MG63 (cell line): ENCODE results near the gene SERPINB1. TPM values are rescaled to one million over a fixed set of nuclear protein-coding genes. Genes with fewer than 3 reads are reported as not detected.

Source experiments
- DNase-seq: peaks from one replicate; pipeline ENCODE4 v3.0.0-alpha.2; 2020
- H3K27me3 ChIP-seq: fragments of 250-450 bp; sonication (Bioruptor Pico); 2 replicates; pipeline ENCODE4 v1.5.1; 2020; ENCODE audit warnings: mild to moderate bottlenecking, moderate library complexity
- H3K36me3 ChIP-seq: fragments of 250-450 bp; sonication (Bioruptor Pico); 2 replicates; pipeline ENCODE4 v1.5.1; 2020; ENCODE audit warnings: mild to moderate bottlenecking, moderate library complexity
- H3K4me3 ChIP-seq: fragments of 250-450 bp; sonication (Bioruptor Pico); 2 replicates; pipeline ENCODE4 v1.5.1; 2020; ENCODE audit warnings: mild to moderate bottlenecking, moderate library complexity
- H3K9me3 ChIP-seq: fragments of 250-450 bp; sonication (Bioruptor Pico); 2 replicates; pipeline ENCODE4 v1.5.1; 2020; ENCODE audit warnings: mild to moderate bottlenecking, moderate library complexity
- total RNA-seq: library from RNA; depleted of rRNA; stranded (reverse); fragments of >200 nt; shearing (Covaris generic); gene quantifications from 2 replicates; pipeline ENCODE4 v1.2.3, GENCODE V29; 2014; ENCODE audit warnings: low replicate concordance

Gene SERPINB1
- total RNA-seq, 1 experiment from 2014 or later, result 12.0 TPM

- Histone ChIP-seq H3K27me3 (no peaks in the 10 kb centered on the region), H3K4me3 (no peak overlapping the region), H3K9me3 (no peaks in the 10 kb centered on the region), H3K36me3 (peaks cover 8% of the 10 kb centered on the region; the same call in 1 of the 2 replicates)
- no peak for DNase-seq
These were observed 3.4 kb downstream of the SERPINB1 start for GRCh38 chr6:2838251-2838650.

- no peaks in the 10 kb centered on the region for H3K27me3 ChIP-seq
- H3K9me3 ChIP-seq, result no peaks in the 10 kb centered on the region
- H3K36me3 ChIP-seq, result peaks cover 8% of the 10 kb centered on the region; the same call in 1 of the 2 replicates
- no peak overlapping the region for H3K4me3 ChIP-seq
- no peak for DNase-seq
These were observed 7.4 kb downstream of the SERPINB1 start for GRCh38 chr6:2834262-2834661.

DNA sequence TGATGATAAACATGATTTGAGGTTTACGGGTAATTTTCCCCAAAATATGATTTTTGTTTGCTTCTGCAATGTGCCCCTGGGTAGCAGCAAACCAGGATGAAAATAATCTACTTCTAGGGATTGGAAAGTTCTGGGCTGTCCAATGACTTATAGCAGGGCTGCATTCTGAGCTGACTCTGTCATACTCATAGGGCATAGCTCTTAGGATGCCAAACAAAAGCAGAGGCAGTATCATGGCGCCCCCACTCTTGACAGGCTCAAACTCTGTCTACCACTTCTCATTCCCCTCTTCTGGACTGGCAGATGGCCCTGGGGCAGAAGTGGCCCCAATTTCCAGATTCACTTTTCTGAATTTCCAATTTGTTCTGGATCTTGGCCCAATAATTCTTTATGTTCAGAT, 10.3 kb downstream of the SERPINB1 start:
- Histone ChIP-seq H3K27me3 (no peaks in the 10 kb centered on the region), H3K4me3 (no peak overlapping the region), H3K9me3 (no peaks in the 10 kb centered on the region), H3K36me3 (no peaks in the 10 kb centered on the region; the same call in 1 of the 2 replicates)
- DNase-seq, result no peak

GRCh38 chr6:2830183-2830582, 11.5 kb downstream of the SERPINB1 start:
- H3K9me3 ChIP-seq, result no peaks in the 10 kb centered on the region
- H3K4me3 ChIP-seq, result no peak overlapping the region
- no peak for DNase-seq
- H3K36me3 ChIP-seq, result no peaks in the 10 kb centered on the region; the same call in 1 of the 2 replicates
- H3K27me3 ChIP-seq, result no peaks in the 10 kb centered on the region

DNA sequence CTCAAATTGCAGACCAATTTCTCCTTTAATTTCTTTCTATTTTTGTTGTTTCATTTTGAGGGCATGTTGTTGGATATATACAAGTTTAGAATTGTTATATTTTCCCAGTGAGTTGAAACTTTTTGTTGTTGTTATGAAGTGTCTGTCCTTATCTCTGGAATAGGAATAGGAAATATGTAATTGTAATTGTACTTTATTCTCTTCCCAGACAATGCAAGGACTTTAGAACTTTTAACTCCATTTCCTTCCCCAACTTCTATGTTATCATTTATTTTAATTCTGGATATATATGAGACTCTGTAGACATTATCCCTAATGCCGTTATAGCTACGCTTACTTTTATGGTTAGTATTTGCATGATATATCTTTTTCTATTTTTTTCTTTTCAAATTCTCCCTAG, 12.4 kb downstream of the SERPINB1 start:
- no peak overlapping the region for H3K4me3 ChIP-seq
- H3K36me3 ChIP-seq, result no peaks in the 10 kb centered on the region
- DNase-seq, result no peak
- H3K27me3 ChIP-seq, result no peaks in the 10 kb centered on the region
- no peaks in the 10 kb centered on the region for H3K9me3 ChIP-seq

- Histone ChIP-seq H3K27me3 (no peaks in the 10 kb centered on the region), H3K36me3 (no peaks in the 10 kb centered on the region), H3K4me3 (no peak overlapping the region), H3K9me3 (no peaks in the 10 kb centered on the region)
- DNase-seq, result no peak
These were observed 13.0 kb downstream of the SERPINB1 start for GRCh38 chr6:2828629-2829028.

- Histone ChIP-seq H3K4me3 (no peak overlapping the region), H3K27me3 (no peaks in the 10 kb centered on the region), H3K9me3 (no peaks in the 10 kb centered on the region), H3K36me3 (no peaks in the 10 kb centered on the region)
- no peak for DNase-seq
These were observed 14.5 kb downstream of the SERPINB1 start for GRCh38 chr6:2827142-2827541.

- Histone ChIP-seq H3K36me3 (no peaks in the 10 kb centered on the region), H3K9me3 (no peaks in the 10 kb centered on the region), H3K27me3 (no peaks in the 10 kb centered on the region), H3K4me3 (no peak overlapping the region)
- DNase-seq, result no peak
These were observed 15.5 kb downstream of the SERPINB1 start for GRCh38 chr6:2826131-2826530.

- Histone ChIP-seq H3K27me3 (no peaks in the 10 kb centered on the region), H3K36me3 (no peaks in the 10 kb centered on the region)
- peak; percentile 10 for DNase-seq
These were observed 18.4 kb downstream of the SERPINB1 start for GRCh38 chr6:2823104-2823850.

GRCh38 chr6:2821554-2821953, 20.1 kb downstream of the SERPINB1 start:
- no peaks in the 10 kb centered on the region for H3K27me3 ChIP-seq
- H3K4me3 ChIP-seq, result no peak overlapping the region
- no peaks in the 10 kb centered on the region for H3K9me3 ChIP-seq
- DNase-seq, result no peak
- H3K36me3 ChIP-seq, result no peaks in the 10 kb centered on the region

More at GRCh38 chr6:2823104-2823850, 18.4 kb downstream of the SERPINB1 start:
- no peak overlapping the region for H3K4me3 ChIP-seq
- H3K9me3 ChIP-seq, result no peaks in the 10 kb centered on the region

GRCh38 chr6:2820415-2820814, 21.2 kb downstream of the SERPINB1 start:
- Histone ChIP-seq H3K9me3 (no peaks in the 10 kb centered on the region), H3K27me3 (no peaks in the 10 kb centered on the region), H3K36me3 (no peaks in the 10 kb centered on the region), H3K4me3 (no peak overlapping the region)
- no peak for DNase-seq

DNA sequence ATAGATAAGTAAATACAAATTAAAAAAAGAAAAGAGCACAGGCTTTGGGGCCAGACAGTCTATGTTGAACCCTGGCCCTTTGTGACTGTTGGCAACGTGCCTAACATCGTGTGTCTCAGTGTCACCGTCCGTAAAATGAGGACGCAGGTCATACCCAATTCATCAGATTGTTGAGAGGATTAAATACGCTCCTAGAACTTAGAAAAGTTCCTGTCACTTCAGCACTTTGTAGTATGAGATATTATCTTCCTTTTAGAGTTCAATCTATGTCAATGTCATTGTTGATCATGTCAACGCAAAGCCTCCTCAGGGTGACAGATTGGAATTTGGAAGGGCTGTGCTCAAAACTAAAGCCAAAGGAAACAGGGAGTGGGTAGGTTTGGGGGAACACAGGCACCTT, 21.7 kb downstream of the SERPINB1 start:
- Histone ChIP-seq H3K36me3 (no peaks in the 10 kb centered on the region), H3K27me3 (no peaks in the 10 kb centered on the region), H3K4me3 (no peak overlapping the region), H3K9me3 (no peaks in the 10 kb centered on the region)
- no peak for DNase-seq

- no peak for DNase-seq
- Histone ChIP-seq H3K36me3 (no peaks in the 10 kb centered on the region), H3K9me3 (no peaks in the 10 kb centered on the region), H3K4me3 (no peak overlapping the region), H3K27me3 (no peaks in the 10 kb centered on the region)
These were observed 22.5 kb downstream of the SERPINB1 start for GRCh38 chr6:2819115-2819514.

- Histone ChIP-seq H3K36me3 (no peaks in the 10 kb centered on the region), H3K9me3 (no peaks in the 10 kb centered on the region), H3K4me3 (no peak overlapping the region), H3K27me3 (no peaks in the 10 kb centered on the region)
- peak; percentile 3 for DNase-seq
These were observed 23.1 kb downstream of the SERPINB1 start for GRCh38 chr6:2818593-2818992.

DNA sequence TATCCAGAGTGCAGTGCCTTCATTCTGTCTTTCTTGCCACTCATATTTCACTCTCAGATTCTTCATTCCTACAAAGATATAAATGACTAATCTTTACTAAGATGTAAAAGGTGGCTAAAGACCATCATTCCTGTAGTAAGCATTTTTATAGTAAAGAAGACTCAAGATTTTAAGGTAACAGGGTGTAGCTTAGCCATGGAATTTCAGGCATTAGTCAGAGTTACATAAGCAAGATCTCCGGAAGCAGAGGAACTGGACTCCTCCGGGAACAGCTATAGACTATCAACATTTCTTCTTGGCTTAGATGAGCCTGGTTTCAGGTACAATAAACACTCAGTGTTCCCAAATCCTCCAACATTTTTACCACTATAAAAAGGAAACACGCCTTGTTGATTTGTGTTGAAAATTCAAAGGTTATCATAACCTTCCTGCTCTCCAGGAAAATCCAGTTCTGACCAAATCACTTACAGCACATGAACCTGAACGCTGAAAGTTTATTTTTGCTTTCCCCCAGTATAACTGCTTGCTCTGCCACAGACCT, 23.7 kb downstream of the SERPINB1 start:
- no peak for DNase-seq
- no peak overlapping the region for H3K4me3 ChIP-seq
- no peaks in the 10 kb centered on the region for H3K9me3 ChIP-seq
- no peaks in the 10 kb centered on the region for H3K36me3 ChIP-seq
- H3K27me3 ChIP-seq, result no peaks in the 10 kb centered on the region

DNA sequence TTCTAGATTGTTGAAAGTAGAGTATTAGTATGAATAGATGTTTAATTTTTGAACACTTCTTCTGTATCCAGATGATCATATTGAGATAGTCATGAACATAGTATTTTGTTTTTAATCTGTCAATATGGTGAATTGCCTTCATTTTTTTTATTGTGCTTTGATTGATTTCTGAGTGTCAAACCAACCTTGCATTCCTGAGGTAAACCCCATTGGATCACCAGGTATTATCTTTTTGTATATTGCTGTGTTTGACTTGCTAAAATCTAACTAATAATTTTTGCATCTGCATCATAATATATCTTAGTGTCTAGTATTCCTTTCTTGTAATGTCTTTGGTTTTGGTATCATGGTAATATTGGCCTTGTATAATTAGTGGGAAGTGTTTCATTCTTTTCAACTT, 25.5 kb downstream of the SERPINB1 start:
- H3K9me3 ChIP-seq, result no peaks in the 10 kb centered on the region
- no peaks in the 10 kb centered on the region for H3K27me3 ChIP-seq
- H3K36me3 ChIP-seq, result no peaks in the 10 kb centered on the region
- H3K4me3 ChIP-seq, result no peak overlapping the region
- DNase-seq, result no peak

DNA sequence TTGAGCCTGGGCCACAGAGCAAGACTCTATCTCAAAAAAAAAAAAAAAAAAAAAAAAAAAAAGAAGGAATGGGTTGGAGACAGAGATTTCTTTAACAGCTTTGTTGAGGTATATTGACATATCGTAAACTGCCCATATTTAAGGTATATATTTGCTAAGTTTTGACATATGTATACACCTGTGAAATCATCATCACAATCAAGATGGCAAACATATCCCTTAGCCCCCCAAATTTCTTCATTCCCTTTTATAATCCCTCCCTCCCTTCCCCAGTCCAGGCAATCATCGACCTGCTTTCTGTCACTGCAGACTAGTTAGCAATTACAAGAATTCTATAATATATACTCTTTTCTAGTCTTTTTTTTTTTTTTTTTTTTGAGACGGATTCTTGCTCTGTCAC, 29.0 kb downstream of the SERPINB1 start:
- Histone ChIP-seq H3K27me3 (no peaks in the 10 kb centered on the region), H3K9me3 (no peaks in the 10 kb centered on the region), H3K36me3 (no peaks in the 10 kb centered on the region), H3K4me3 (no peak overlapping the region)
- no peak for DNase-seq

DNA sequence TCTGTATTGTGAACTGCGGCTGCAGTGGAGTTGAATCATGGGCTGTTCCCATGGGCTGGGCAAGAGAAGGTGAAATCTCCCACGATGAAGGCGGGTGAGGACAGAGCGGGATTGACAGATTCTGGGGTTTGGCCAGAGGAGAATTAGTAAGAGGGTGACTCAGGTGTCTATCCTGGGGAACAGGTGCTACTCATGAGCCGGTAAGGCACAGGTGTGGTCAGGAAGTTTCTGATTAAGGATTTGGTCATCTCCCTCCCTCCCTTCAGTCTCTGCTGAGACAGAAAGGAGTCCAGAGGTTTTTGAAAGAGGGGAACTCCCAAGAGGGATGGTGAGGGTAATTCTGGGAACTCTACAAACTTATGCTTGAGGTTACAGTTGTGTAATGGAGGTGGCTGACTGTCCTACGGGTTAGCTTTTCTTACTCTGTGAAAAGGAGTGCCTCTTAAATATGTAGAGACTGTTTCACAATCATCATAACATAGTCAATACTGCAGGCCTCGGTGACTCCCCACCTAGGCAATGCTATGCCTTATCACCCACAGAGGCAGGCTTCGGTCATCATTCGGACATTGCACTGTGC, 31.5 kb downstream of the SERPINB1 start:
- no peaks in the 10 kb centered on the region for H3K36me3 ChIP-seq
- no peak for DNase-seq
- H3K27me3 ChIP-seq, result no peaks in the 10 kb centered on the region
- H3K4me3 ChIP-seq, result no peak overlapping the region
- H3K9me3 ChIP-seq, result no peaks in the 10 kb centered on the region
